ENCODE results near the gene PLIN5. TPM values are rescaled to one million over a fixed set of nuclear protein-coding genes. Genes with fewer than 3 reads are reported as not detected.
"Not testable (repeated sequence)": the region's sequence is repeated elsewhere in the genome, so short reads cannot be mapped to it uniquely, and the experiment has no call there.

The PLIN5 gene
- total RNA-seq, 1 donor from 2014 or later: 2.1 TPM

- H3K9me3 ChIP-seq (ENCODE audit: control insufficient read depth in 3 of 3, low read length in 3 of 3): no peaks in the 10 kb centered on the region
- H3K27me3 ChIP-seq (ENCODE audit: control insufficient read depth in 3 of 3, insufficient read depth in 3 of 3, low read length in 3 of 3): no peaks in the 10 kb centered on the region
- peaks cover 0 to 8% (median 0%) of the 10 kb centered on the region in 3 donors for H3K4me1 ChIP-seq (ENCODE audit: control insufficient read depth in 3 of 3, insufficient read depth in 3 of 3, low read length in 3 of 3)
- no peaks in the 10 kb centered on the region for H3K36me3 ChIP-seq (ENCODE audit: control insufficient read depth in 3 of 3, insufficient read depth in 3 of 3, low read length in 3 of 3)
- no peak overlapping the region for H3K9ac ChIP-seq (ENCODE audit: low read depth in 1 of 3, low read length in 3 of 3)
- H3K27ac ChIP-seq (ENCODE audit: low read depth, low read length): no peak overlapping the region
- H3K4me3 ChIP-seq (ENCODE audit: low read length in 3 of 3): no peak overlapping the region
Observed at GRCh38 chr19:4543842-4544647, 9.0 kb upstream of the PLIN5 start.

DNA sequence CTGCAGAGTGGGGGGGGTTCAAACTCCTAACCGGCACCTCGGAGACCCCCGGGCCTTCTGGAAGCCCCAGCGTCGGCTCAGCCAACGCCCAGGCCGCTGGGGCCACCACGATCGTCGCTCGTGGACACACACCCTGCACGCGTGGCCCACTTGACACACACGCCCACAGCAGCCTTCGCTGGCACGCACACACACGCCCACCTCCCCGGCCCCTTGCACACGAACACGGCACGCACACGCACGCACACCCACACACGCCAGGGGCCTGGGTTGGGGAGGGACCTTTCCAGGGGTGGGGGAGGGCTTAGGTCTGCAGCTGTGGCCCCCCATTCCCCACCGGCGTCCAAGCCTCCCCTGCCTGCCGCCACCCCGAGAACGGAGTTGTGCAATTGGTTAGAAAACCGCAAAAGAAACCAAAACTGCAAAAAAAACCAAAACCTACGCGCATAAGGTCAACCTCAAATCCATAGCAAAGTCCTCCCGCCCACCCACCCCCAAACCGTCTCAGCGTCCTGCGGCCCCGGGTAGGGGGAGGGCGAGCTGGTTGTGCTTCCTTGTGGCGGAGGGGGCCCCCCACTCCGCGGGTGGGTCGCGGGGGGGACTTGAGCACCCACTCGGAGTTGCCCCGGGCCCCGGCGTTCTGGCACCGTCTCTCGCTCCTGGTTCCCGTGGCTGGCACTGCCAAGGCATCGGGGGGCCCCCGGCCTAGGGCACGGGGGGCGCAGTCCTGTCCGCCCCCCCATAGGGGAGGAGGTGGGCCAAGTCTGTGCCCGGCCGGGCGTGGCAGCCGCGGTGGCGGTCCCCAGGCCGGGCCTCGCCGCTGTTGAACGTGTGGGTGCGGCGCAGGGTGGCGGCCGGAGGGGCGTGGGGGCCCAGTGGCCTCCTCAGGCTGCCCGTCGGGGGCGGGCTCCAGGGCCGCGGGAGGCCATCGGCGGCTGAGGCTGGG, 8.1 kb upstream of the PLIN5 start:
- H3K27ac ChIP-seq (ENCODE audit: low read depth, low read length): no peak overlapping the region
- H3K4me3 ChIP-seq (ENCODE audit: low read length in 3 of 3): no peak overlapping the region
- H3K4me1 ChIP-seq (ENCODE audit: control insufficient read depth in 3 of 3, insufficient read depth in 3 of 3, low read length in 3 of 3): peaks cover 2 to 10% (median 3%) of the 10 kb centered on the region in 3 donors
- H3K9me3 ChIP-seq (ENCODE audit: control insufficient read depth in 3 of 3, low read length in 3 of 3): no peaks in the 10 kb centered on the region
- H3K9ac ChIP-seq (ENCODE audit: low read depth in 1 of 3, low read length in 3 of 3): no peak overlapping the region
- no peaks in the 10 kb centered on the region for H3K36me3 ChIP-seq (ENCODE audit: control insufficient read depth in 3 of 3, insufficient read depth in 3 of 3, low read length in 3 of 3)
- no peaks in the 10 kb centered on the region for H3K27me3 ChIP-seq (ENCODE audit: control insufficient read depth in 3 of 3, insufficient read depth in 3 of 3, low read length in 3 of 3)

- not testable (repeated sequence) for H3K27me3 ChIP-seq (ENCODE audit: control insufficient read depth in 3 of 3, insufficient read depth in 3 of 3, low read length in 3 of 3); H3K27ac ChIP-seq (ENCODE audit: low read depth, low read length); H3K9ac ChIP-seq (ENCODE audit: low read depth in 1 of 3, low read length in 3 of 3); H3K36me3 ChIP-seq (ENCODE audit: control insufficient read depth in 3 of 3, insufficient read depth in 3 of 3, low read length in 3 of 3); H3K4me3 ChIP-seq (ENCODE audit: low read length in 3 of 3); H3K9me3 ChIP-seq (ENCODE audit: control insufficient read depth in 3 of 3, low read length in 3 of 3)
- H3K4me1 ChIP-seq (ENCODE audit: control insufficient read depth in 3 of 3, insufficient read depth in 3 of 3, low read length in 3 of 3): peaks cover 12 to 22% (median 15%) of the 10 kb centered on the region in 3 donors
Observed at GRCh38 chr19:4541806-4542145, 6.8 kb upstream of the PLIN5 start.

DNA sequence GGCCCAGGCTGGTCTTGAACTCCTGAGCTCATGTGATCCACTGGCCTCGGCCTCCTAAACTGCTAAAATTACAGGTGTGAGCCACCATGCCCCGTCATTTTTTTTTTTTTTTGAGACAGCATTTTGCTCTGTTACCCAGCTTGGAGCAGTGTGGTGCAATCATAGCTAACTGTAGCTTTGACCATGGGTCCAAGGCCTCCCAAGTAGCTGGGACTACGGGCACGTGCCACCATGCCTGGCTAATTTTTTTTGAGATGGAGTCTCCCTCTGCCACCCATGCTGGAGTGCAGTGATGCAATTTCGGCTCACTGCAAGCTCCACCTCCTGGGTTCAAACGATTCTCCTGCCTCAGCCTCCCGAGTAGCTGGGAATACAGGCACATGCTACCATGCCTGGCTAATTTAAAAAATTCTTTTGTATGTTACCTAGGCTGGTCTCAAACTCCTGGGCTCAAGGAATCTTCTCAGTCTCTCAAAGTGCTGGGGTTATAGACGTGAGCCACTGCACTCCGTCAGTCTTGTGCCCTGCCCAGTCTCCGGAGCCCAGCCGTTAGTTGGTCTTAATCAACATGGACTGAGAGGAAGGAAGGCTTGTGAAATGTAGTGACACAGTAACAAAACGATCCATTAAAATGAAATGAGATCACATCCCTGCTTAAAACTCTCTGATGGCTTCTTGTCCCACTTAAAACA, 6.2 kb upstream of the PLIN5 start:
- no peak overlapping the region for H3K9ac ChIP-seq (ENCODE audit: low read depth in 1 of 3, low read length in 3 of 3)
- no peaks in the 10 kb centered on the region for H3K36me3 ChIP-seq (ENCODE audit: control insufficient read depth in 3 of 3, insufficient read depth in 3 of 3, low read length in 3 of 3)
- H3K9me3 ChIP-seq (ENCODE audit: control insufficient read depth in 3 of 3, low read length in 3 of 3): no peaks in the 10 kb centered on the region
- no peak overlapping the region for H3K4me3 ChIP-seq (ENCODE audit: low read length in 3 of 3)
- no peak overlapping the region for H3K27ac ChIP-seq (ENCODE audit: low read depth, low read length)
- peaks cover 16 to 27% (median 19%) of the 10 kb centered on the region in 3 donors for H3K4me1 ChIP-seq (ENCODE audit: control insufficient read depth in 3 of 3, insufficient read depth in 3 of 3, low read length in 3 of 3)
- H3K27me3 ChIP-seq (ENCODE audit: control insufficient read depth in 3 of 3, insufficient read depth in 3 of 3, low read length in 3 of 3): no peaks in the 10 kb centered on the region

GRCh38 chr19:4539693-4540581, 4.9 kb upstream of the PLIN5 start, which contains the start of gene LRG1:
Gene LRG1, minus strand, starts transcription at chr19:4540036. Its CDS starts 23 bp downstream, at chr19:4540013.
- H3K9me3 ChIP-seq (ENCODE audit: control insufficient read depth in 3 of 3, low read length in 3 of 3): no peaks in the 10 kb centered on the region
- no peaks in the 10 kb centered on the region for H3K27me3 ChIP-seq (ENCODE audit: control insufficient read depth in 3 of 3, insufficient read depth in 3 of 3, low read length in 3 of 3)
- H3K27ac ChIP-seq (ENCODE audit: low read depth, low read length): no peak within 1 kb of the TSS
- no peak within 1 kb of the TSS for H3K4me3 ChIP-seq (ENCODE audit: low read length in 3 of 3)
- no peaks in the 10 kb centered on the region for H3K36me3 ChIP-seq (ENCODE audit: control insufficient read depth in 3 of 3, insufficient read depth in 3 of 3, low read length in 3 of 3)
- H3K9ac ChIP-seq (ENCODE audit: low read depth in 1 of 3, low read length in 3 of 3): no peak within 1 kb of the TSS
- peaks cover 26 to 39% (median 31%) of the 10 kb centered on the region in 3 donors for H3K4me1 ChIP-seq (ENCODE audit: control insufficient read depth in 3 of 3, insufficient read depth in 3 of 3, low read length in 3 of 3)

GRCh38 chr19:4539169-4539692, 4.2 kb upstream of the PLIN5 start:
- Histone ChIP-seq H3K9me3 (ENCODE audit: control insufficient read depth in 3 of 3, low read length in 3 of 3) (no peaks in the 10 kb centered on the region), H3K27me3 (ENCODE audit: control insufficient read depth in 3 of 3, insufficient read depth in 3 of 3, low read length in 3 of 3) (no peaks in the 10 kb centered on the region), H3K27ac (ENCODE audit: low read depth, low read length) (no peak overlapping the region), H3K36me3 (ENCODE audit: control insufficient read depth in 3 of 3, insufficient read depth in 3 of 3, low read length in 3 of 3) (no peaks in the 10 kb centered on the region), H3K4me1 (ENCODE audit: control insufficient read depth in 3 of 3, insufficient read depth in 3 of 3, low read length in 3 of 3) (peaks cover 30 to 45% (median 35%) of the 10 kb centered on the region in 3 donors), H3K9ac (ENCODE audit: low read depth in 1 of 3, low read length in 3 of 3) (no peak overlapping the region), H3K4me3 (ENCODE audit: low read length in 3 of 3) (no peak overlapping the region)

DNA sequence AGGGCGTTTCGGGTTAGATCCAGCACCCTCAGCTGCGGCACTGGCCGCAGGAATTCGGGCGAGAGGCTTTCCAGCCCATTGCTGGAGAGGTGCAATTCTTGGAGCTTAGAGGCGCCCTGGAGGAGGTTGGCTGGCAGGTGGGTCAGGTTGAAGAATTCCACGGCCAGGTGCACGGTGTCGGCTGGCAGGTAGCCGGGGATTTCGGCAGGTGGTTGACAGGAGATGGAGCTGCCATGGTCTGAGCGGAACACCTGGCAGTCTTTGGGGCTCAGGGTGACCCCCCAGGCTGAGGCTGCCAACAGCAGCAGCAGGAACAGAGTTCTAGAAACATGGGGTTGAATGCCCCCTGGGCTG, 3.6 kb upstream of the PLIN5 start:
- Histone ChIP-seq H3K9me3 (ENCODE audit: control insufficient read depth in 3 of 3, low read length in 3 of 3) (no peaks in the 10 kb centered on the region), H3K9ac (ENCODE audit: low read depth in 1 of 3, low read length in 3 of 3) (peak overlapping the region in 1 of 3 donors; percentile 33), H3K27me3 (ENCODE audit: control insufficient read depth in 3 of 3, insufficient read depth in 3 of 3, low read length in 3 of 3) (no peaks in the 10 kb centered on the region), H3K4me3 (ENCODE audit: low read length in 3 of 3) (no peak overlapping the region), H3K36me3 (ENCODE audit: control insufficient read depth in 3 of 3, insufficient read depth in 3 of 3, low read length in 3 of 3) (no peaks in the 10 kb centered on the region), H3K27ac (ENCODE audit: low read depth, low read length) (no peak overlapping the region), H3K4me1 (ENCODE audit: control insufficient read depth in 3 of 3, insufficient read depth in 3 of 3, low read length in 3 of 3) (peaks cover 30 to 52% (median 41%) of the 10 kb centered on the region in 3 donors)

GRCh38 chr19:4537953-4538600, 3.1 kb upstream of the PLIN5 start:
- peak overlapping the region; percentile 40 for H3K27ac ChIP-seq (ENCODE audit: low read depth, low read length)
- H3K9me3 ChIP-seq (ENCODE audit: control insufficient read depth in 3 of 3, low read length in 3 of 3): no peaks in the 10 kb centered on the region
- no peaks in the 10 kb centered on the region for H3K36me3 ChIP-seq (ENCODE audit: control insufficient read depth in 3 of 3, insufficient read depth in 3 of 3, low read length in 3 of 3)
- H3K27me3 ChIP-seq (ENCODE audit: control insufficient read depth in 3 of 3, insufficient read depth in 3 of 3, low read length in 3 of 3): no peaks in the 10 kb centered on the region
- H3K4me1 ChIP-seq (ENCODE audit: control insufficient read depth in 3 of 3, insufficient read depth in 3 of 3, low read length in 3 of 3): peaks cover 30 to 56% (median 41%) of the 10 kb centered on the region in 3 donors
- H3K4me3 ChIP-seq (ENCODE audit: low read length in 3 of 3): no peak overlapping the region
- H3K9ac ChIP-seq (ENCODE audit: low read depth in 1 of 3, low read length in 3 of 3): peak overlapping the region in 1 of 3 donors; percentile 57

Measured in skeletal muscle tissue (tissue), 4 donors.